DND-41 (cell line): ENCODE data around the gene ABCC3.

ENCODE experiments used
- CTCF ChIP-seq: IDR thresholded peaks from 2 replicates; pipeline ENCODE4 v1.5.1; 2012; ENCODE audit warnings: borderline replicate concordance, low read length, moderate library complexity, mild to moderate bottlenecking; ENCODE audit not compliant: poor library complexity, severe bottlenecking; ENCODE audit errors: extremely low read depth
- EZH2 ChIP-seq: IDR thresholded peaks from 3 replicates; pipeline ENCODE4 v1.6.1; 2012; ENCODE audit warnings: borderline replicate concordance, low read depth, mild to moderate bottlenecking, moderate library complexity, low read length, inconsistent platforms; ENCODE audit not compliant: severe bottlenecking

- TF ChIP-seq CTCF (no peak), EZH2 (no peak)
These were observed 57.9 kb downstream of the ABCC3 start for GRCh38 chr17:50692448-50693035.
